Lower leg skin (tissue), 4 donors: ENCODE measurements around the gene MYO1A. TPM values are rescaled to one million over a fixed set of nuclear protein-coding genes. Genes with fewer than 3 reads are reported as not detected.

Experiments used
- DNase-seq, 2 donors: peaks; one replicate each; pipeline ENCODE4 v3.0.0-alpha.2; 2019; ENCODE audit warnings: low spot score in 2 of 2
- H3K4me3 ChIP-seq: fragments of 200-600 bp; sonication (generic); 2 replicates; pipeline ENCODE4 v1.5.1; 2017; ENCODE audit warnings: mild to moderate bottlenecking, low read depth; ENCODE audit not compliant: poor library complexity, severe bottlenecking
- POLR2A ChIP-seq, 2 donors: fragments of 450-650 bp; IDR thresholded peaks; one replicate each; pipeline ENCODE4 v1.6.1; 2016 to 2017; ENCODE audit warnings: antibody characterized with exemption in 2 of 2, mild to moderate bottlenecking in 1 of 2, moderate library complexity in 1 of 2
- WGBS, 2 donors: methylation state at CpG; one replicate each; pipeline ENCODE4 v1.1.5; 2018; 5-methylcytosine and 5-hydroxymethylcytosine counted together
- intact Hi-C: fragments of 100-400 bp; cut with DNase I; formaldehyde crosslinking; loops from one replicate; pipeline ENCODE4 v1.15.0; 2023; ENCODE audit warnings: low total_unique reads
- total RNA-seq, 4 donors: library from RNA; depleted of rRNA; stranded (reverse); fragments of >200 nt; gene quantifications; one replicate each; pipeline ENCODE4 v1.1.0, GENCODE V29; 2016
- TF ChIP-seq, protein P1 (sequence below), 3 donors: fragments of 450-650 bp; IDR thresholded peaks; one replicate each; pipeline ENCODE4 v1.5.1; 2016; ENCODE audit warnings: antibody characterized with exemption in 3 of 3, mild to moderate bottlenecking in 3 of 3, moderate library complexity in 2 of 3

The MYO1A gene
- total RNA-seq, 4 donors from 2014 or later, result 0.30 to 2.0 (median 0.39) TPM; not detected in 1

DNA sequence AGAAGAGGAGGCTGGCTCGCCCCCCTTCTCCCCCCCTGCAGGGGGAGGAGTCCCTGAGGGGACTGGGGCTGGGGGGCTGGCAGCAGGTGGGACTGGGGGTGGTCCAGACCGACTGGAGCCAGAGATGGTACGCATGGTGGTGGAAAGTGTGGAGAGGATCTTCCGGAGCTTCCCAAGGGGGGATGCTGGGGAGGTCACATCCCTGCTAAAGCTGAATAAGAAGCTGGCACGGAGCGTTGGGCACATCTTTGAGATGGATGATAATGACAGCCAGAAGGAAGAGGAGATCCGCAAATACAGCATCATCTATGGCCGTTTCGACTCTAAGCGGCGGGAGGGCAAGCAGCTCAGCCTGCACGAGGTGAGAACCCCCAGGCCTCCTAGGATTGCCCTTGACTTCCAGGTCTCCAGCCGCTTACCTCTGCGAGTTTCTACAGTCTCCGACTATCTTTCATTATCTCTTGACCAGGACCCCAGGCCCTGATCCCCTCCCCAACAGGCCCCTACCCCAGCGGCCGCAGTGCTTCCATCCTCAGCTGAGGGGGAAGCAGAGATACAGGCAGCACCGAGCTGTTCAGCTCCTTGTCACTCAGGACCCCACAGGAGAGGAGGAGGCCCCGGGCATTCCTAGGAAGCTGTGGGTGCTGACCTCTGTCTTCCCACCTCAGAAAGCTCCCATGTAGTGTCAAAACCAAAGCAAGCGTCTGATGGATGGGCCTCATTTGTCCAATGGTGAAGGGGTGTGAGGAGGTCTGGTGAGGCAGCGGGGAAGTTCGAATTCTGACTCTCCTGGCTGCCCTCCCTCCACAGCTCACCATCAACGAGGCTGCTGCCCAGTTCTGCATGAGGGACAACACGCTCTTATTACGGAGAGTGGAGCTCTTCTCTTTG is 42.0 kb upstream of the MYO1A start:
- intact Hi-C loops, result no loop called here
- TF ChIP-seq, protein P1, sequence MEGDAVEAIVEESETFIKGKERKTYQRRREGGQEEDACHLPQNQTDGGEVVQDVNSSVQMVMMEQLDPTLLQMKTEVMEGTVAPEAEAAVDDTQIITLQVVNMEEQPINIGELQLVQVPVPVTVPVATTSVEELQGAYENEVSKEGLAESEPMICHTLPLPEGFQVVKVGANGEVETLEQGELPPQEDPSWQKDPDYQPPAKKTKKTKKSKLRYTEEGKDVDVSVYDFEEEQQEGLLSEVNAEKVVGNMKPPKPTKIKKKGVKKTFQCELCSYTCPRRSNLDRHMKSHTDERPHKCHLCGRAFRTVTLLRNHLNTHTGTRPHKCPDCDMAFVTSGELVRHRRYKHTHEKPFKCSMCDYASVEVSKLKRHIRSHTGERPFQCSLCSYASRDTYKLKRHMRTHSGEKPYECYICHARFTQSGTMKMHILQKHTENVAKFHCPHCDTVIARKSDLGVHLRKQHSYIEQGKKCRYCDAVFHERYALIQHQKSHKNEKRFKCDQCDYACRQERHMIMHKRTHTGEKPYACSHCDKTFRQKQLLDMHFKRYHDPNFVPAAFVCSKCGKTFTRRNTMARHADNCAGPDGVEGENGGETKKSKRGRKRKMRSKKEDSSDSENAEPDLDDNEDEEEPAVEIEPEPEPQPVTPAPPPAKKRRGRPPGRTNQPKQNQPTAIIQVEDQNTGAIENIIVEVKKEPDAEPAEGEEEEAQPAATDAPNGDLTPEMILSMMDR (IDR thresholded peaks at IDR 0.05), result no peak
- no peak for TF ChIP-seq POLR2A (IDR thresholded peaks at IDR 0.05)
- WGBS, 2 donors, result 77% methylated on average over 25 of the region's 25 CpGs
- DNase-seq, result no peak
- H3K4me3 ChIP-seq, result no peak overlapping the region

DNA sequence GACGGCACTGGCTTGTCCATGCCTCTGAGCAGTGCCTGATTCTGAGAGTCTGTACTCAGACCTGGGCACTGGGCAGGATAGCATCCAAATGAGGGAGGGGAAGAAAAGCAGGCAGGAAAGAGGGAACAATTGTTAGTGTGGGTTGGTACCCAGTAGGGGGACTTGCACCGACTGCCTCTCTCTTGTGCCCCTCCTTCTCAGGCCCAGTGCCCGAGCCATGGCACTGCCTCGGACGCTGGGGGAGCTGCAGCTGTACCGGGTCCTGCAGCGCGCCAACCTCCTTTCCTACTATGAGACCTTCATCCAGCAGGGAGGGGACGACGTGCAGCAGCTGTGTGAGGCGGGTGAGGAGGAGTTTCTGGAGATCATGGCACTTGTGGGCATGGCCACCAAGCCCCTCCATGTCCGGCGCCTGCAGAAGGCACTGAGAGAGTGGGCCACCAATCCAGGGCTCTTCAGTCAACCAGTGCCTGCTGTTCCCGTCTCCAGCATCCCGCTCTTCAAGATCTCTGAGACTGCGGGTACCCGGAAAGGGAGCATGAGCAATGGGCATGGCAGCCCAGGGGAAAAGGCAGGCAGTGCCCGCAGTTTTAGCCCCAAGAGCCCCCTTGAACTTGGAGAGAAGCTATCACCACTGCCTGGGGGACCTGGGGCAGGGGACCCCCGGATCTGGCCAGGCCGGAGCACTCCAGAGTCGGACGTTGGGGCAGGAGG is 41.2 kb upstream of the MYO1A start:
- intact Hi-C loops, result no loop called here
- no peak for DNase-seq
- TF ChIP-seq POLR2A (IDR thresholded peaks at IDR 0.05), result no peak
- TF ChIP-seq, protein P1 (IDR thresholded peaks at IDR 0.05), result no peak

DNA sequence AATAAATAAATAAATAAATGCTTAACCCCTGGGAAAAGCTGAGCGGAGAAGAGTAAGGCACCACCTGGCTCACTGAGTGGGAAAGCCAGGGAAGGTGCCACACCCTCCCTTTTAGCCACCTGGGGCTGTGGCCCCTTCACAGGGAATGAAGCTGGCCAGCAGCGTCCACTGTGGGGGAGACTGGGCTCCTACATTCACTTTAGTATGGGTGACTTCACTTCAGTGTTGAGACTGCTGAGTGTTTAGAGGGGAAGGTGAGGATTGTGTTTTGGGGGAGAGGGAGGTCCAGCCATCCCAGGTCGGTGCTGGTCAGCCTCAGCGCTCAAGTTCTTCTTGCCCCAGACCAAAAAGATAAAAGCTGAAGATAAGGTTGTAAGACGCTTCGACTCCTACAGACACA is 40.6 kb upstream of the MYO1A start:
- 30 to 32% methylated on average over 6 of the region's 6 CpGs for WGBS, 2 donors
- no peak for DNase-seq
- peak overlapping the region; percentile 77 for H3K4me3 ChIP-seq
- intact Hi-C loops, result no loop called here
- no peak for TF ChIP-seq POLR2A (IDR thresholded peaks at IDR 0.05)
- TF ChIP-seq, protein P1 (IDR thresholded peaks at IDR 0.05), result no peak

More for the DNA sequence above, 41.2 kb upstream of the MYO1A start:
- no peak overlapping the region for H3K4me3 ChIP-seq
- WGBS, 2 donors, result 44 to 45% methylated on average over 14 to 22 of the region's 22 CpGs

DNA sequence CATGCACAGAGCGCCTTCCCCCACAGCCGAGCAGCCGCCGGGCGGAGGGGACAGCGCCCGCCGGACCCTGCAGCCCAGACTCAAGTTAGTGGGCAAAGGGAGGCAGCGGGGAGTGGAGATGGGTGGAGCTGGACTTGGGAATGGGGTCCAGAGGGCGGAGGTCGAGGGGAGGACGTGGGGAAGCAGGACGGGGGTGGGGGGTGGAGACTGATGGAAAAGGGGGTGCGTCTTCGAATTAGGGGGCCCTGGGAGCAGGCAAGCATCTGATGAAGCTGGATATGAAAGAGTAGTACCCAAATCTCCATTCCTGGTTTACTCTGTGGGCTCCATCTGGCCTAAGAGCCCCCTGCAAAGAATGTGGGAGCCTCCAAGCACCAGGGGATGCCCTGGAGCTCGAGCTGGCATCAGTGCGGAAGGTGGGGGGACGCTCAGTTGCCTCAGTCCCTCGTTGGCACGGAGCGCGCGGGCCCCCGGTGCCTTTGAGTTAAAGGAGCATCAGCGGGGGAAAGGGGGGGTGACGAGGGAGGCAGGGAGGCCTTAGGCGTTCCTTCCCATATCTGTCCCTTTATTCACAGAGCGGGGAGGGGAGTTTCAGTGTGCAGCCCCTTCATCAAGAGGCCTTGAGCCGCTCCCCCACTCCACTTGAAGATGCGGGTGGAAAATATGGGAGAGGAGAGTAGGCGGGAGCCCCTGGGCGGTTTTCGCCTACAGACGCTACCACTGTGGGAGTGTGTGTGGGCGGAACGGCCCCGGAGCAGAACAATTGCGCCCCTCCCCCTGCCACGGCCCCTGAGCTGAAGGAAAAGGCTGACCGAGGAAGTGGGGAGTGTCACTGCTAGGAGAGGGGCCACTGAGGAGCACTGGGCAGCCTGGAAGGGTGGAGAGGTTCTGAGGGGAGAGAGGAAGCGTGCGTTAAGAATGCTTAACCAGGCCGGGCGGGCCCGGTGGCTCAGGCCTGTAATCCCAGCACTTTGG is 39.6 kb upstream of the MYO1A start:
- WGBS, 2 donors, result 1 to 2% methylated on average over 45 of the region's 45 CpGs
- intact Hi-C loops, result no loop called here
- peak; percentile 73 to 96 for DNase-seq
- peak overlapping the region; percentile 77 for H3K4me3 ChIP-seq
- no peak for TF ChIP-seq POLR2A (IDR thresholded peaks at IDR 0.05)

DNA sequence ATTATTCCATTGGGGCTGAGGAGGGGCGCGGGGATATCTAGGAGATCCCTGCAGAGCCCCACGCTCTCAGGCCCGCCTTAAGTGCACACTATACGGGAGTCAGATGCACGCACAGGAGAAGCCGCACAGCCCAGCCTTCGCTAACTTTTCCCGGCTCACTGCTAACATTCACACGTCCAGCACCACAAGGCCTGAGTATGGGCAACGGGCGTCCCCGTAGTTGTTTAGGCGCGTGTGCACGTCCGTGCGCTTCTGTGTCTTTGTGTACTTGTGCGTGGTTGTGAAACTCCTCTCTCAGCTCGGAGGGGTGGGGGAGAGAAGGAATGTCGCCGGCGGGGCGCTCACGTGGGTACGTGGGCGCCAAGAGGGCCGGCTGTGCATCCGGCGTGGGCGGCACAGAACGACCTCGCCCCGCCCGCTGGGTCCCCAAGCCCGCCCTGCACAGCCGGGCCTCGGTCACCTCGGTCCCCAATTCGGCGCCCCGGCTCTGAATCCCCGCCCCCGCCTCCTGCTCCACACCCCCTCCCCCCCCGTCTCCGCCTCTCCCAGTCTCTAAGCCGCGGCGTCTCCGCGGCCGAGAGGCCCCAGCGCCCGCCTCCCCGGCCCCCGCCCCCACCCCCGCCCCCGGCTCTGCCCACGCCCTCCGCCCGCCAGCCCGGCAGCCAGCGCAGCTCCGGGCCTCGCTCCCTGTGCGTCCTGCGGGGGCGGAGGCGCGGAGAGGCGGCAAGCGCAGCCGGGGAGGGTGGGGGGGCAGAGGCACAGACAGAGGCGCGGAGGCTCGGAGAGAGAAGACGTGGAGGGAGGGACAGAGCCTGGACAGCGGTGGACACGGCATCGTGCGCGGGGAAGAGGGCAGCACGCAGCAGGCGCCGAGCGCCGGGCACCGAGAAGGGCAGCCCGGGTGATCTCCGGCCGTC is 38.7 kb upstream of the MYO1A start, which contains the start of gene NAB2:
TSS of gene NAB2 (plus strand) at position 761 of the 917 bp plus-strand sequence. CDS start 158 bp downstream, outside the sequence.
- intact Hi-C loops, result no loop called here

More for the DNA sequence above, 38.7 kb upstream of the MYO1A start, which contains the start of gene NAB2:
- WGBS, 2 donors, result 0% methylated on average over 55 to 61 of the region's 91 CpGs
- peak; percentile 95 to 99 for DNase-seq
- H3K4me3 ChIP-seq, result peak within 1 kb of the TSS; percentile 77
- peak in 1 of 2 donors; percentile 50 for TF ChIP-seq POLR2A (IDR thresholded peaks at IDR 0.05)
- TF ChIP-seq, protein P1 (IDR thresholded peaks at IDR 0.05), result no peak
